OCI-LY7 (cell line): Measurements from ENCODE around the gene HES7. TPM values are rescaled to one million over a fixed set of nuclear protein-coding genes. Genes with fewer than 3 reads are reported as not detected.
A peak's percentile ranks its signal among the peaks of the same experiment; 100 is the strongest.

Experiments used
- BruUV-seq: library from RNA; stranded (reverse); fragments of 400-500 nt; replicated peaks from 2 replicates; lab custom pipeline; 2021; lab: Mats Ljungman, UMichigan
- CTCF ChIA-PET: fragments of 300-600 bp; sonication (Branson Sonifier 250); formaldehyde crosslinking; loops from one replicate; lab custom pipeline; 2022; ENCODE audit warnings: antibody characterized with exemption; ENCODE audit not compliant: unreplicated experiment; lab: Charles Lee
- POLR2A ChIA-PET: fragments of 300-600 bp; sonication (Branson Sonifier 250); formaldehyde crosslinking; loops from one replicate; lab custom pipeline; 2022; ENCODE audit warnings: antibody characterized with exemption; lab: Charles Lee
- DNase-seq: peaks from one replicate; pipeline ENCODE4 v3.0.0-alpha.2; 2015; ENCODE audit warnings: low spot score
- H2AFZ ChIP-seq: fragments of 200-600 bp; sonication (generic), shearing (Covaris generic); 2 replicates; pipeline ENCODE4 v1.6.1; 2014; ENCODE audit warnings: mild to moderate bottlenecking, antibody characterized with exemption, low read length, moderate library complexity
- H3K27ac ChIP-seq: fragments of 200-600 bp; sonication (generic); 2 replicates; pipeline ENCODE4 v1.5.1; 2014; ENCODE audit warnings: mixed run types, low read depth, mild to moderate bottlenecking, moderate library complexity, low read length, inconsistent platforms; ENCODE audit not compliant: poor library complexity, severe bottlenecking
- H3K36me3 ChIP-seq: fragments of 200-600 bp; sonication (generic); 2 replicates; pipeline ENCODE4 v1.6.1; 2014; ENCODE audit warnings: mild to moderate bottlenecking, antibody characterized with exemption, low read length, moderate library complexity, mixed read lengths; ENCODE audit not compliant: insufficient read depth
- H3K4me1 ChIP-seq: fragments of 200-600 bp; sonication (generic); 2 replicates; pipeline ENCODE4 v1.5.1; 2014; ENCODE audit warnings: mild to moderate bottlenecking, low read length; ENCODE audit not compliant: insufficient read depth, poor library complexity, severe bottlenecking
- H3K4me2 ChIP-seq: fragments of 200-600 bp; sonication (generic); 2 replicates; pipeline ENCODE4 v1.6.1; 2014; ENCODE audit warnings: mild to moderate bottlenecking, low read length
- H3K4me3 ChIP-seq: fragments of 200-600 bp; sonication (generic); 2 replicates; pipeline ENCODE4 v1.5.1; 2014; ENCODE audit warnings: mild to moderate bottlenecking, low read depth, low read length; ENCODE audit not compliant: poor library complexity, severe bottlenecking
- H3K79me2 ChIP-seq: fragments of 200-600 bp; sonication (generic); 2 replicates; pipeline ENCODE4 v1.6.1; 2016; ENCODE audit warnings: low read depth, mild to moderate bottlenecking, low read length, moderate library complexity, mixed read lengths; ENCODE audit not compliant: insufficient read depth
- H3K9me2 ChIP-seq: fragments of 200-600 bp; sonication (generic); 2 replicates; pipeline ENCODE4 v1.6.1; 2016; ENCODE audit warnings: mild to moderate bottlenecking, low read length, mixed read lengths; ENCODE audit not compliant: insufficient read depth
- H3K9me3 ChIP-seq: fragments of 200-600 bp; sonication (generic); 2 replicates; pipeline ENCODE4 v1.6.1; 2014; ENCODE audit warnings: mild to moderate bottlenecking, mixed run types, low read length, mixed read lengths
- H4K20me1 ChIP-seq: fragments of 200-600 bp; sonication (generic); 2 replicates; pipeline ENCODE4 v1.6.1; 2014; ENCODE audit warnings: mild to moderate bottlenecking, antibody characterized with exemption, low read length, moderate library complexity, mixed read lengths; ENCODE audit not compliant: insufficient read depth
- EZH2phosphoT487 ChIP-seq: fragments of 200-600 bp; sonication (generic); IDR thresholded peaks from 2 replicates; pipeline ENCODE4 v1.6.1; 2018; ENCODE audit warnings: low read depth, borderline replicate concordance, mild to moderate bottlenecking, mixed run types, antibody characterized with exemption, low read length, moderate library complexity, mixed read lengths
- intact Hi-C: fragments of 100-400 bp; cut with micrococcal nuclease; formaldehyde crosslinking; loops from one replicate; pipeline ENCODE4 v1.10.0; 2022; ENCODE audit not compliant: unreplicated experiment
- total RNA-seq, 2 experiments: library from RNA; depleted of rRNA in 1 of 2; stranded (reverse); fragments of >200 nt in 1 of 2; shearing (Covaris generic) in 1 of 2; gene quantifications; 2 replicates each; pipeline ENCODE4 v1.2.3, GENCODE V29; 2014 to 2022
- TF ChIP-seq, protein P1 (sequence below): fragments of 200-600 bp; sonication (generic); conservative IDR thresholded peaks from 2 replicates; pipeline ENCODE4 v1.5.1; 2014; ENCODE audit warnings: mild to moderate bottlenecking, antibody characterized with exemption, low read length, moderate library complexity, mixed read lengths

Gene HES7
- total RNA-seq, 2 experiments from 2014 or later: 0.44 to 5.8 TPM

DNA sequence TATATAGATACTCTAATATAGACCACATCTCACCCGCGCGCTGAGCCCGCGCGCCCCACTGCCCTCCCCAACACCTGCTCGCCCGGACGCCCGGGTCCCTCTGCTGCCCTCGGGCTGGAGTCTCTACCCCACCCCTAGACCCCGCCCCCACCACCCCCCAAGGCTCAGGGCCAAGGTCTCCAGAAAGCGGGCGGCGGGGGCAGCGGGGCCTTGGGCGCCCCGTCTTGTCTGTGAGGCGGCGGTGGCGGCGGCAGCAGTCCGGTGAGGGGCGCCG is 2.6 kb downstream of the HES7 start:
- no TSS peak for BruUV-seq
- TF ChIP-seq EZH2phosphoT487: no peak
- TF ChIP-seq, protein P1, sequence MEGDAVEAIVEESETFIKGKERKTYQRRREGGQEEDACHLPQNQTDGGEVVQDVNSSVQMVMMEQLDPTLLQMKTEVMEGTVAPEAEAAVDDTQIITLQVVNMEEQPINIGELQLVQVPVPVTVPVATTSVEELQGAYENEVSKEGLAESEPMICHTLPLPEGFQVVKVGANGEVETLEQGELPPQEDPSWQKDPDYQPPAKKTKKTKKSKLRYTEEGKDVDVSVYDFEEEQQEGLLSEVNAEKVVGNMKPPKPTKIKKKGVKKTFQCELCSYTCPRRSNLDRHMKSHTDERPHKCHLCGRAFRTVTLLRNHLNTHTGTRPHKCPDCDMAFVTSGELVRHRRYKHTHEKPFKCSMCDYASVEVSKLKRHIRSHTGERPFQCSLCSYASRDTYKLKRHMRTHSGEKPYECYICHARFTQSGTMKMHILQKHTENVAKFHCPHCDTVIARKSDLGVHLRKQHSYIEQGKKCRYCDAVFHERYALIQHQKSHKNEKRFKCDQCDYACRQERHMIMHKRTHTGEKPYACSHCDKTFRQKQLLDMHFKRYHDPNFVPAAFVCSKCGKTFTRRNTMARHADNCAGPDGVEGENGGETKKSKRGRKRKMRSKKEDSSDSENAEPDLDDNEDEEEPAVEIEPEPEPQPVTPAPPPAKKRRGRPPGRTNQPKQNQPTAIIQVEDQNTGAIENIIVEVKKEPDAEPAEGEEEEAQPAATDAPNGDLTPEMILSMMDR: no peak
- Histone ChIP-seq H3K4me3 (peak overlapping the region; percentile 79), H3K4me2 (peak overlapping the region; percentile 98), H3K9me2 (no peaks in the 10 kb centered on the region), H3K36me3 (no peaks in the 10 kb centered on the region), H2AFZ (peak overlapping the region; percentile 24; the same call in 1 of the 2 replicates), H3K4me1 (peaks cover 54% of the 10 kb centered on the region), H3K79me2 (no peaks in the 10 kb centered on the region), H4K20me1 (0 out of 2 replicates have a peak, but pooled peaks cover 3% of the 10 kb centered on the region), H3K9me3 (no peaks in the 10 kb centered on the region), H3K27ac (no peak overlapping the region)
- POLR2A ChIA-PET: no interaction called here
- intact Hi-C loops: loop anchor here (1.0 to 5.0 kb wide), 5 partner anchors 35 to 284 kb away; partner anchors contain the start of gene RANGRF
- CTCF ChIA-PET: no interaction called here
- no peak for DNase-seq

DNA sequence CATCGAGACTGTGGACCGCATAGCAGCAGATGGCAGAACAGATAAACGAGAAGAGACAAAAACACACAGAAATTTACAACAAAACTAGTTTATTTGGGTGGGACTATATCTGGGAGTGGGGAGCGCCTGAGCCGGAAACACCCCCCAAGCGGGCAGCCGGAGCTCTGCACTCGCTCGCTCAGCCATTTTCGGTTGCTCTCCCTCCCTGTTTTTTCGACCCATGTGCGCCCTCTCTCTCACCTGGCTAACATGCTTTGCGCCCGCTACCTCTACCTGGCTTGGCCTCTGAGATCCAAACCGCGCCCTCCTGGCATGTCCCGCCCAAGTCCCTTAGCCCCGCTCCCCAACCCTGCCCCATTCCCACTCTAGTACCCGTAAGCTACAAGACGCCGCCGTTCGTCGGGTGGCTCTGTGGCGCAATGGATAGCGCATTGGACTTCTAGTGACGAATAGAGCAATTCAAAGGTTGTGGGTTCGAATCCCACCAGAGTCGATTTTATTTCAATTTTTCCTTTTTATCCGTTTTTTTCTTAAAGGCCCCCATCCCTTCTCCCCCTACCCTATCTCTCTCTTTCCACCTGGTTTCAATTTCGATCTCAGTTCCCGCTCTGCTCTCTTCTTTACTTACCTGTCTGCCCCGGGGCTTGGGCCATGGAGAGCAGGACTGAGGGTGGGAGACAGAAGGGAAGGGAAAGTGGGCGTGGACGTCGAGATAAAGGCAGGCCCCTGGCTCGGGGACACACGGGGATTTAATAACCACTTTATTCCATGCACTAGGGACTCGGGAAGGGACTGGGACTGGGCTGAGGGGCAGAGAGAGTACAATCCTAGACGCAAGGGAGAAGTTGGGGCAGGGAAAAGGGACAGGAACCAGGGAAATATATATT is 3.1 kb downstream of the HES7 start:
- peaks cover 54% of the 10 kb centered on the region for H3K4me1 ChIP-seq
- intact Hi-C loops: loop anchor here (1.0 to 5.0 kb wide), 8 partner anchors 19 to 283 kb away; partner anchors contain the start of gene RANGRF
- peak overlapping the region; percentile 53 for H2AFZ ChIP-seq
- peak overlapping the region; percentile 79 for H3K4me3 ChIP-seq
- peak; percentile 81 for DNase-seq
- H3K9me3 ChIP-seq: no peaks in the 10 kb centered on the region
- peak overlapping the region; percentile 79 for H3K27ac ChIP-seq
- no TSS peak for BruUV-seq
- H3K36me3 ChIP-seq: no peaks in the 10 kb centered on the region
- TF ChIP-seq, protein P1: peak; percentile 71
- no peak for TF ChIP-seq EZH2phosphoT487
- H4K20me1 ChIP-seq: 0 out of 2 replicates have a peak, but pooled peaks cover 3% of the 10 kb centered on the region
- no peaks in the 10 kb centered on the region for H3K79me2 ChIP-seq
- ChIA-PET POLR2A (interaction anchor here (1.3 to 1.8 kb wide), 3 partner anchors 18 to 90 kb away, joined by 5 to 7 read pairs (median 6); partner anchors contain the start of gene AURKB), CTCF (interaction anchor here (1.4 to 1.9 kb wide), 2 partner anchors 17 to 41 kb away, joined by 3 to 6 read pairs; no protein-coding TSS in a partner anchor)
- no peaks in the 10 kb centered on the region for H3K9me2 ChIP-seq
- peak overlapping the region; percentile 98 for H3K4me2 ChIP-seq
